DMS 273 treated with DMSO at 0.1 percent for 48 hours (cell line): ENCODE results near the gene ITGB6.

Experiments used
- DNase-seq: peaks from one replicate; lab custom pipeline; 2025; lab: John Stamatoyannopoulos, UW

The ITGB6 gene

GRCh38 chr2:160051371-160051800 lies 148.7 kb downstream of the ITGB6 start:
- DNase-seq: no peak

- no peak for DNase-seq
Observed at GRCh38 chr2:160050147-160050546, 149.9 kb downstream of the ITGB6 start.
